HG02610 (cell line): ENCODE data around the gene TRDN.
"Not testable (repeated sequence)": the region's sequence is repeated elsewhere in the genome, so short reads cannot be mapped to it uniquely, and the experiment has no call there.

Source experiments
- ATAC-seq: cut with Tn5 transposase; IDR thresholded peaks from one replicate; pipeline ENCODE4 v1.9.1; 2021; ENCODE audit warnings: mild to moderate bottlenecking, moderate library complexity; ENCODE audit not compliant: unreplicated experiment

TRDN gene

GRCh38 chr6:123515715-123516114 lies 121.0 kb downstream of the TRDN start:
- ATAC-seq: no peak

DNA sequence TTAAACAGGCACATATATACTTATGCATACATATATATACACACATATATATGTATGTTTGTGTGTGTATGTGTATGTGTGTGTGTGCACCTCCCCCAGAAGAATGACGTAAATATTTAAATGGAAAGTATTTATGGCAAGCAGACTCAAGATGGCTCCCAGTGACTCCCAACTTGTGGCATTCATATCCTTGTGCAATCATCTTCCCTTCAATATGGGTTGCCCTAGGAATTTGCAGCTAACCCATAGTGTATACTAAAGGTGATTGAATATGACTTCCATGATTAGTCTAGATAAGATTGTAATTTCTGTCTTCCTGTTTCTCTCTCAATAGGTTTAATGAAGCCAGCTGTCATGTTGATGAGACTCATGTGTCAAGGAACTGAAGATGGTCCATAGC lies 127.6 kb downstream of the TRDN start:
- no peak for ATAC-seq

DNA sequence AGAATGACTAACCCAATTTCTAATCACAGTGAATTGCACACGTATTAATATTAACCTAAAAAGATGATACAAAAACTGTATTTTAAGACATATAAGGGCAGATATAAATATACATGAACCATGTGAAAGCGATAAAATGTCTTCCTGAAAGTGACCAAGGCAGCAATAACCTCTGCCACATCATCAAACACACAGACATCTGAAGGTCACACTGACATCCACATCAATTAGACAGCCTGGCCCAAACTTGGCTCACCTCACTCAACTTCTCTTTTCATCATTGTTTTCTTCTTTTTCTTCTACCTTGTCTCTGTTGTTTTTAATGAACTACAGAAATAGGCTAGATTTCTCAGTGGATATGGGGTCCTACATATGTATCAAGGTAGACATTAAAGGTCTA lies 128.5 kb downstream of the TRDN start:
- no peak for ATAC-seq

GRCh38 chr6:123507582-123507981 lies 129.2 kb downstream of the TRDN start:
- ATAC-seq: no peak

GRCh38 chr6:123503619-123504018 lies 133.1 kb downstream of the TRDN start:
- ATAC-seq: no peak

- ATAC-seq: no peak
Observed at GRCh38 chr6:123497025-123497424, 139.7 kb downstream of the TRDN start.

DNA sequence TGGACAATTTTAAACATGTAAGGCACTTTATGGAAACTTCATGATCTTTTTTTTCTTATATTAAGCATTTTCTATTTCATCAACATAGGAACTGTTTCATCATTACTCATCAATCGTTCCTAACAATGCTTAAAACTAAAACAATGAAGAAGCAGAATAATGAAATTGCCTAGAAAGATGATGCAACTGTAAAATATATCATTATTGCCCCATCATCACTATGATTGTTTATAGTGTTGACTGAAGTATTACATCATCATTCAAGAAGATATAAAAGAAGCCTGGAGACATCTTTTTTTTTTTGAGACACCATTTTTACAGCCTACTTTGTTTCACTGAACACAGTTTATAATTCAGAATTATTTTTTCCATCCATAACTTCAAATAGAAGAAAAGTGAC lies 147.2 kb downstream of the TRDN start:
- ATAC-seq: no peak

- ATAC-seq: no peak
Observed at GRCh38 chr6:123480986-123481385, 155.8 kb downstream of the TRDN start.

- not testable (repeated sequence) for ATAC-seq
Observed at GRCh38 chr6:123472025-123472702, 164.6 kb downstream of the TRDN start.

DNA sequence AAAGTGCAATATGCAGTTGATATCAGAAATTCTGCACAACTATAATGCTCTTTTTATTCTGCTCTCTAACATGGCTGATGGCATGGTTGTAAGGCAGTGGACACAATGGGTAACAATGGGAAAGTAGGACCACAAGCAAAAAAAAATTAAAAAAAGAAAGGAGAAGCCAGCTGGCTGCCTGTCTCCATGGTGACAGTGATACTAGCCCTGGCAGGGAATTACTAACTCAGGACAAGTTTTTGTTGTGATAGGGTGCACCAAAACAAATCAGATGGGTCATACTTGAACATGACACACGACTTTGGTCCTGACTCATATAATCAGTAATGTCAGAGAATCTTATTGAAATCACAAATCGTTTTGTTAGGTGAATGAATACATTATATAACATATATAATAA lies 169.4 kb downstream of the TRDN start:
- no peak for ATAC-seq

GRCh38 chr6:123462152-123462551 lies 174.6 kb downstream of the TRDN start:
- ATAC-seq: no peak

- ATAC-seq: no peak
Observed at GRCh38 chr6:123458218-123458617, 178.5 kb downstream of the TRDN start.

DNA sequence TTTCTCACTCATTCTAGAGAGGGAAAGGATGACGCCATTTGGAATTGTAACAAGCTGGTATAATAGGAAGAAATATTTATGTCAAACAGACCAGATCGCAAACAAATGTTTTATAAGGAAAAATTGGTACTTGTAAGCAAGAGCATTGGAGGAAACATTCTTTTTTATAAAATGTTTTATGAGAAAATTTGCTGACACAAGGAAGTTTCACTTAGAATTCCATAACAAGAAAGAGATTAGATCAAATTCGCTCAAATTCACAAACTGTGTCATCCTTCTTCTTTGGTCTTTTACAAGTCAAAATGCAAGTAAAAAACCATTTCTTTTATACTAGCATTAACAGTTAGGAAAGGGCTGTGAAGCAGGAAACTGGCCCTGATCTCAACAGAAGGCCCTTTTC lies 179.9 kb downstream of the TRDN start:
- no peak for ATAC-seq

GRCh38 chr6:123454448-123454847 lies 182.3 kb downstream of the TRDN start:
- no peak for ATAC-seq

DNA sequence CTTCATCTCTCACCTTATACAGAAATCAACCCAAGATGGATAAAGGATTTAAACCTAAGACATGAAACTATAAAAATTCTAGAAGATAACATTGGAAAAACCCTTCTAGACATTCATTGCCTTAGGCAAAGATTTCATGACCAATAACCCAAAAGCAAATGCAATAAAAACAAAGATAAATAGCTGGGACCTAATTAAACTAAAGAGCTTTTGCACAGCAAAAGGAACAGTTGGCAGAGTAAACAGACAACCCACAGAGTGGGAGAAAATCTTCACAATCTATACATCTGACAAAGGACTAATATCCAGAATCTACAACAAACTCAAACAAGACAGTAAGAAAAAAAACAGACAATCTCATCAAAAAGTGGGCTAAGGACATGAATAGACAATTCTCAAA lies 183.7 kb downstream of the TRDN start:
- not testable (repeated sequence) for ATAC-seq

GRCh38 chr6:123448306-123448884 lies 188.4 kb downstream of the TRDN start:
- ATAC-seq: no peak

GRCh38 chr6:123447315-123447937 lies 189.3 kb downstream of the TRDN start:
- ATAC-seq: no peak

DNA sequence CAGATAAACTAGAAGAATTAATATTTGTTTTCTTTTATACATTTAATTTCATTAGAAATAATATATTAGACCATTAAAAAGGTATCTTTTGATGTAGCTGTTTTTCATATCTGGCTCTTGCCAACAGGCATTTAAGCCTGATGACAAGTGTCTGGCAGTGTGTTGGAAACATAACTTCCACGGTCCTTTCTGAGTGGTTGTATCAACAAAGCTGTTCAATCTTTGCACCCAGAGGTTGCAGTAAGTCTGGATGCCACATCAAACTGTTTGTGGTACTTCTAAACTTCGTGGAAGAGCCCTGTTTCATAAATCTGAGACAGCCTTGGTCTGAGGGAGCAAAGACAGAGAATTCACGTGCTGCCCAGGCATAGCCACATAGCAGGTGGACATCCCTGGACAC lies 197.4 kb downstream of the TRDN start:
- ATAC-seq: no peak

DNA sequence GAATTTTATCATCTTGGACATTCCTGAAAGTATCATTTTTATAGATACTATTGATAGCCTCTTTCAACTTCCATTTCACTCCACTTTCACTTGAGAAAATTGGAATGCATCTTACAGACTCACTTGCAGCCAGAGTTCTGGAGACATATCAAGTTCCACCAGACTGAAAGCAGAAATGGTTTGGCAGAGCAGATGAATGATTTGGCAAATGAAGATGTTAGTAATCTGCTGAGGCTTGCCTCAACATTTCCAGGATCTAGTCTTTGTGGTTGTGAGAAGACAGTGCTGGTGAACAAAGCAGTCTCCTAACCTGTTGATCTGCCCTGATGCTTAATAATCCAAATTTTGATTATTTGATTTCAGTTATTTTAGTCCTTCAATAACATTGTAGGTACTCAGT lies 202.6 kb downstream of the TRDN start:
- ATAC-seq: no peak

DNA sequence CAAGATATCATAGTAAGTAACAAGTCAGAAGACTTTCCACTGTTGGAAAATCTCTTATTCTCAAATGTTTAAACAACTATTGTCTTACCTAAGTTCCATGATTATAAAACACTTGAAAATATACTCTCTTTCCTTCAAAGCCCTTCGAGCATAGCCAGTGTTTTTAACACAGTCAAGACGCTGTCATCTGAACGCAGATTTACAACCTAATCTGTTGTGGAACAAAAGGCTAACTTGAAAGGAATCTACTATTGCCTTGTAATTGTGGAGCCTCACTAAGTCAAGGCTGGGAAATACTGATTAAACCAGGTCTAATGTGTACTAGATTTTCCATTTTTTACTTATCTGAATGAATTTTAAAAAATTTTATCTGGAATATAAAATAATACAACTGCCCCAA lies 205.8 kb downstream of the TRDN start:
- ATAC-seq: no peak

GRCh38 chr6:123427008-123427407 lies 209.7 kb downstream of the TRDN start:
- ATAC-seq: no peak

DNA sequence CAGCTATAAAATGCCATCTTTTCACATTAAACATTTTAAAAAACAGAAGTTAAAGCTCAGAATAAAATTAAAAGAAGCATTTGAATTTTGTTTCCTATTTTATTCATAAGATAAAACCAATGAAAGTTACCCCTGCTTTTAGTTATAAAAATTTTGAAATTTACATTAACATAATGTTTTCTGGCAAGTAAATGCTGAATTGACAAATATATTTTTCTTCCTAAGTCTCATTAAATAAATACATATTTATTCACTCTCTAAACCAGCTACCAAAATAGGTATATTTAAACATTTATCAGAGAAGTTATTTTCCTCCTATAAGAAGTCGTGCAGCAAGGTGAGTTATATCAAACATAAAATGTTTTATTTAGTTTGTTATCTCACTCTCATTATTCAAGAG lies 213.6 kb downstream of the TRDN start:
- ATAC-seq: no peak

DNA sequence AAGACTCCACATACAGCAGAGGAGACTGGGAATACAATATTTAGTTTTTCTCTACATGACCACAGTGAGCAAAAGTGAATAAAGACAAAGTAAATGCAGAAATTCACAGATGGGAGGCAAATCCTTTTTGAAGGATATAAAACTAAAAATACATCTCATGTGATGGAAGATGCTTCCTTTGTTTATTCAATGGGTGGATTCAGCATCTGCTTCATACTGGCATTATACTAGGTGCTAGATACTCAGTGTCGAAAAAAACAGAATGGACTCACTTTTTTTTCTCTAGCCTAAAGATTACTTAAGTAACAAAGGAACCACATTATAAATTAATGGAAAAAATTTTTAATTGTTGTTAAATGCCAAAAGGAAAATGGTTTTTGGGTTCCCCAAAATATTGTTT lies 216.2 kb downstream of the TRDN start:
- ATAC-seq: no peak
